WI38 (cell line): ENCODE results near the gene TMEM175.
A peak's percentile ranks its signal among the peaks of the same experiment; 100 is the strongest.
"Not testable (repeated sequence)": the region's sequence is repeated elsewhere in the genome, so short reads cannot be mapped to it uniquely, and the experiment has no call there.

Experiments
- H3K4me3 ChIP-seq: 2 replicates; pipeline ENCODE4 v1.5.1; 2011; ENCODE audit warnings: low read depth, mild to moderate bottlenecking, control low read depth, low read length
- TF ChIP-seq, protein P1 (sequence below): IDR thresholded peaks from 2 replicates; pipeline ENCODE4 v1.5.1; 2012; ENCODE audit warnings: low read depth, mild to moderate bottlenecking, control low read depth, low read length

Gene TMEM175

DNA sequence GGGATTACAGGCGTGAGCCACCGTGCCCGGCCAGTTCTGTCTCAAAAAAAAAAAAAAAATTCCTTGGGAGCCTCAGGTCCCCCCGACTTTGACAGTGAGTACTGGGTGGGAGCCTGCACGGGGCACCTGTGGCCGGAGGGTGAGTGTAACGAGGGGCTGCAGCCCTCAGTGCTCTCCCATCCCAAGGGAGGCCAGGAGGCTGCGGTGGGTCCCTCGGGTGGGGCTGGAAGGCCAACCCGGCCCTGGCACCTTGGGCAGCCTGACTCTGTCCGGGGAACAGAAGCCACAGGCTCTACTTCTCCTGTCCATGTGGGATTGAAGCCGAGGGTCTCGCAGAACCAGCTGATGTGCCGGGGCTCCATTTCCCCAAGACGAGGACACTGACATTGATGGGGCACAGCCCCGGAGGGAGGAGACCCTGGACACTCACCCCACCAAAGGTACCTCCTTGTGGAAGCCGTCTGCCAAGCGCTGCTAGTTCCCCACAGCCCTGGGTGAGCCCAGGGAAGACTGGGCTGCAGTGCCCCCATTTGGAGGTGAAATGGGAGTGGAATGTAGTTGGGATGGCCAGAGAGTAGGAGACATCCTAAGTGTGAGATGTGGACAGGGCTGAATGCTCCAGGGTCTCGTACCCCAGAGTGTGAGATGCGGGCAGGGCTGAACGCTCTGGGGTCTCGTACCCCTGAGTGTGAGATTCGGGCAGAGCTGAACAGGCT is 63.2 kb downstream of the TMEM175 start:
- TF ChIP-seq, protein P1, sequence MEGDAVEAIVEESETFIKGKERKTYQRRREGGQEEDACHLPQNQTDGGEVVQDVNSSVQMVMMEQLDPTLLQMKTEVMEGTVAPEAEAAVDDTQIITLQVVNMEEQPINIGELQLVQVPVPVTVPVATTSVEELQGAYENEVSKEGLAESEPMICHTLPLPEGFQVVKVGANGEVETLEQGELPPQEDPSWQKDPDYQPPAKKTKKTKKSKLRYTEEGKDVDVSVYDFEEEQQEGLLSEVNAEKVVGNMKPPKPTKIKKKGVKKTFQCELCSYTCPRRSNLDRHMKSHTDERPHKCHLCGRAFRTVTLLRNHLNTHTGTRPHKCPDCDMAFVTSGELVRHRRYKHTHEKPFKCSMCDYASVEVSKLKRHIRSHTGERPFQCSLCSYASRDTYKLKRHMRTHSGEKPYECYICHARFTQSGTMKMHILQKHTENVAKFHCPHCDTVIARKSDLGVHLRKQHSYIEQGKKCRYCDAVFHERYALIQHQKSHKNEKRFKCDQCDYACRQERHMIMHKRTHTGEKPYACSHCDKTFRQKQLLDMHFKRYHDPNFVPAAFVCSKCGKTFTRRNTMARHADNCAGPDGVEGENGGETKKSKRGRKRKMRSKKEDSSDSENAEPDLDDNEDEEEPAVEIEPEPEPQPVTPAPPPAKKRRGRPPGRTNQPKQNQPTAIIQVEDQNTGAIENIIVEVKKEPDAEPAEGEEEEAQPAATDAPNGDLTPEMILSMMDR = no peak
- no peak overlapping the region for H3K4me3 ChIP-seq

DNA sequence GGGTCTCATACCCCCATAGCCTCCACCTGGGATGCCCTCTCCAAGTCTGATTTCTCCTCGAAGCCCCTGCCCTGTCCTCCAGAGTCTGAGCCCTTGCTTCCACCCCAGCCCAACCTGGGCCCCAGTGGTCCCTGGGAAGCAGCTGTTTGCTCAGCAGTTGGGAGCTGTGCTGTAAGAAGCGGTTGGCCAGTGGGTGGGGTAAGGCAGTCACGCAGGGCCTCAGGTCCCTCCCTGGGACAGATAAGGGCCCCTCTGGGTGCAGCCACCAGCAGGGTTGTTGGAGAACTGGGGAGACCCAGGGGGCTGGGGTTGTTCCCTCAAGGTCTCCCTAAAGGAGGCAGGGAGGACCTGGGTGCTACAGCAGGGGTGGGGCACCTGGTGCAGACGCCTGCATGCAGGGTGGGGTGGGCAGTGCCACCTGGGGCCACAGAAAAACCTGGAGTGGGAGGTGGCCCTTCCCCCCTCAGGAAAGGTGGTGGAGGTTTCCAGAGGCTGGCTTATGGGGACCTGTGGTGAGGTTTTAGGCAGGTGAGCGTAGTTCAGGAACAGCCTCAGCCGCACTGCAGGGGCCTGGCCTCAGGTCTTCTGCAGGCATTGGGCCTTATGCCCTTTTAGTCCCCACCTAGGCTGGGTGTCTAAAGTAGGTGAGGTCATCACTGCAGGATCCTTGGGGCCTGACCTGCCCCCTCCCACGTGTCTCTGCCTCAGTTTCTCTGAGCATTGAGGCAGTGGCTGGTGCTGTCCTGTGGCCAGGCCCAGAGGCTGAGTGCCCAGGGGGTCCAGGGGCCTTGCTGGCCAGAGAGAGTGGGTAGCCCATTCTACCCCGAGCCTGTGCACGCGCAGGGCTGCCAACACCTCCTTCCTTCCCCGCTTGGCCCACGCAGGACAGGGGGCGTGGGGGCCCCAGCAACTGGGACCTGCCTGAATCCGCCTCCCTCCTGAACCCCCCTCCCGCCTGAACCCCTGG is 64.1 kb downstream of the TMEM175 start:
- TF ChIP-seq, protein P1 = no peak
- H3K4me3 ChIP-seq = no peak overlapping the region

DNA sequence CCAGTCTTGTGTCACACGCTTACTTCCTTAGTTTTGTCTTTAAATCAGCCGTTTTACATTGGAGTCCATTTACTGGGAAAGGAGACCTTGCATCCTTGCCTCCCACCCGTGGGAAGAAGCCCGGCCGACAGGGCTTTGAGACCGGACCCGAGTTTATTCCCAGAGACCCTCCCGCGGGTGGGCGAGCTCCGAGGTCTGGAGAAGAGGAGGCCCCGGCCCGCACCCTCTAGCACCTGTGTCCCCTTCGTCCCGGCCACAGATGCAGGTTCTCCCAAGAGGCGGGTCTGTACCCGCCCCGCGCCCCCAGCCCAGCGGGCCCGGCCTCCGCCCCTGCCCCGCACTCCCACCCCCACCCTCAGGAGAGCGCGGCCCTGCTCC is 64.7 kb downstream of the TMEM175 start:
- H3K4me3 ChIP-seq = no peak overlapping the region
- TF ChIP-seq, protein P1 = no peak

DNA sequence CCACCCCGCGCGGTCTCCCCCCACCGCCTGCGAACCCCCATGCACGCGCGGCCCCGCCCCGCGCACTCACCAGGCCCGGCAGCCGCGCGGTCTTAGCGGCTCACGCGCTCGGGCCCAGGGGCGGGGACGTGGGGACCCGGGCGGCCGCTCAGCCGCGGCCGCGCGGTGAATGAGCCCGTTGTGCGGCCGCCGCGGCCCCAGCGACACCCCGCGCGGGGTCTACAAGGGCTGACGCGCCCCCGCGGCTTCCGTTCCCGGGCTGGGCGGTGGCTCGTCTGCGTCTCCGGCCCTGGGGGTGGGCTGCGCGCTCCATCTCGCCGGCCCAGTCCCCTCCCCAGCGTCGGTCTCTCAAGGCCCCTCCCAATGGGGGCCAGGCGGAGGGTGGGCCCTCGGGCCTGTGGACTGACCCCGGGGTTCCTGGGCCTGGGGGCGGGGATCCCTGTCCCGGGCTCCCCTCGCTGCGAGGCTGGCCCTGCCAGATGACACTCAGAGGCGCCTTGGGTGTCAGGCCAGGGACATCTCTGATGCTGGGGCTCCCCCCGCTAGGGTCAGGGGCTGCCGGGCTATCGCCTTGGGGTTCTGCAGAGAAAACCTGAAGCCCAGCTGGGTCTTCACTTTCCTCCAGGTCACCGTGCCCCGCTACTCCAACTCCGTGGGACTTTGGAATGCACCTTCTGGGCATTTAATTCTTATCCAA is 65.3 kb downstream of the TMEM175 start:
- TF ChIP-seq, protein P1 = no peak
- 0 out of 2 replicates have a peak overlapping the region, but pooled peaks have one; percentile 10 for H3K4me3 ChIP-seq

DNA sequence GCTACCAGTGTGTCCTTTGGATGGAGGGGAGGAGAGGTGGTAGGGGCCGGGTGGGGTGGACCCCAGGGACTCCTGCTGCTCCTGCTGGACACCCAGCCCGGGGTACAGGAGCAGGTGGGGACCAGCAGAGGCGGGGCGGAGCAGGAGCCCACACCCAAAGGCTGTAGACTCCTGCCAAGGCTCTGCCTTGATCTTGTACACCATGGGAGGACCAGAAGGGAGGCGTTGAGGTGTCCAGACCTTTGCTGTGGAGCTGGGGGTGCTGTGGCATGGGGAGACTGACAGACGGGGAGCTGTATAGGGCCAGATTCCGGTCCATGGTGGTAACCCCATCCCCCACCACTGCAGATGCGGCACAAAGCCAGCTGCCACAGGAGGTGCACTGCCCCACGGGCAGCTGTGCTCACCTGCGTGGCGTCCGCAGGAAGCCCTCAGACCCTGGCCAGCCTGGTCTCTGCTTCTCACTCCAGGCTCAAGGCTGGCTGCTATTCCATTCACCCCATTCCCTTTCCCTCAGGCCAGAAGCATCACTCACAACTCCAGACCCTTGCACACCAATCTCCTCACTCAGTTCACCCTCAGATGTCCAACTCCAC is 65.9 kb downstream of the TMEM175 start:
- TF ChIP-seq, protein P1 = no peak
- no peak overlapping the region for H3K4me3 ChIP-seq

DNA sequence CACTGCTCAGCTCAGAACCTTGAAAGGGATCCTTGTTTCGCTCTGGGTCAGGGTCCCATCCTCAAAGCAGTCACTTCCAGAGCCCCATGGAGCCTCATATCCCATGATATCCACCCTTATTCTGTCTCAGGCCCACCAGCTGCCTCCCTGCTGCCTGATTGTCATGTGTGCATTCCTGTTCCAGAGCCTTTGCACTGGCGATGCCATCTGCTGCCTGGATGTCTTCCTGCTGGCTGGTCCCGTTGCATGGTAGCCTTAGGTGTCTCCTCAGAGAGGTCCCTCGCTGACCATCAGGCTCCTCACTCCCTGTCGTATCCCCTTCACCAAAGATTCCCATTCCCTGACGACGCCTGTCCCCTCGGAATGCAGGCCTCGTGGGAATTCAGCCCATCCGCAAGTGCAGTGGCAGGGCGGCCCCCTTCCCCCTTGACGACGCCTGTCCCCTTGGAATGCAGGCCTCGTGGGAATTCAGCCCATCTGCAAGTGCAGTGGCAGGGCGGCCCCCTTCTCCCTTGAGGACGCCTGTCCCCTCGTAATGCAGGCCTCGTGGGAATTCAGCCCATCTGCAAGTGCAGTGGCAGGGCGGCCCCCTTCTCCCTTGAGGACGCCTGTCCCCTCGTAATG is 67.1 kb downstream of the TMEM175 start:
- H3K4me3 ChIP-seq = not testable (repeated sequence)

DNA sequence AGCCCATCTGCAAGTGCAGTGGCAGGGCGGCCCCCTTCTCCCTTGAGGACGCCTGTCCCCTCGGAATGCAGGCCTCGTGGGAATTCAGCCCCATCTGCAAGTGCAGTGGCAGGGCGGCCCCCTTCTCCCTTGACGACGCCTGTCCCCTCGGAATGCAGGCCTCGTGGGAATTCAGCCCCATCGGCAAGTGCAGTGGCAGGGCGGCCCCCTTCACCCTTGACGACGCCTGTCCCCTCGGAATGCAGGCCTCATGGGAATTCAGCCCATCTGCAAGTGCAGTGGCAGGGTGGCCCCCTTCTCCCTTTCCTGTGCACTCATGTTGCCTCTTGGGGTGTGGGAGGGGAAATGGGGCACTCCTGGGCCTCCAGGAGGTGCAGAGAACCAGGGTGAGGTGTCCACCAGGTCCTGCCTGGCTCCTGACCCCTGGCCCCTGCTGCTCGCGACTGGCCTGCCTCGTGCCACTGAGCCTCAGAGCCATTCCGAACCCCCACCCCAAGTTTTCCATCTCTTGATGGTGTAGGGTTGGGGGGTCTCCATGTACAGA is 67.7 kb downstream of the TMEM175 start:
- H3K4me3 ChIP-seq = no peak overlapping the region
- TF ChIP-seq, protein P1 = no peak
